Keratinocyte (primary cell): ENCODE results near the gene EYS. TPM values are rescaled to one million over a fixed set of nuclear protein-coding genes. Genes with fewer than 3 reads are reported as not detected.

ENCODE experiments used
- DNase-seq: peaks from one replicate; pipeline ENCODE4 v3.0.0-alpha.2; 2011; ENCODE audit warnings: low read depth, missing footprints, low spot score
- FAIRE-seq: peaks from 2 replicates; lab custom pipeline; 2011; peaks lifted over from hg19 to GRCh38; lab: Jason Lieb, UNC
- H2AFZ ChIP-seq: 2 replicates; pipeline ENCODE4 v1.6.0; 2012; ENCODE audit warnings: low read length, control low read depth, inconsistent platforms; ENCODE audit not compliant: control insufficient read depth
- H3K27ac ChIP-seq: 2 replicates; pipeline ENCODE4 v1.5.1; 2011; ENCODE audit warnings: low read length; ENCODE audit not compliant: control insufficient read depth, insufficient read depth
- H3K27me3 ChIP-seq: 3 replicates; pipeline ENCODE4 v1.6.0; 2011; ENCODE audit warnings: low read length; ENCODE audit not compliant: control insufficient read depth, insufficient read depth; ENCODE audit errors: extremely low read depth
- H3K36me3 ChIP-seq, 2 experiments: 2 replicates in 1 of 2; 3 replicates in 1 of 2; pipeline ENCODE4 v1.5.1; 2011; ENCODE audit warnings: low read length in 2 of 2, mild to moderate bottlenecking in 1 of 2; ENCODE audit not compliant: control insufficient read depth in 2 of 2, insufficient read depth in 2 of 2; ENCODE audit errors: extremely low read depth in 1 of 2
- H3K4me1 ChIP-seq: 3 replicates; pipeline ENCODE4 v1.5.1; 2011; ENCODE audit warnings: low read length; ENCODE audit not compliant: control insufficient read depth, insufficient read depth; ENCODE audit errors: extremely low read depth
- H3K4me2 ChIP-seq: 3 replicates; pipeline ENCODE4 v1.6.0; 2011; ENCODE audit warnings: low read depth, low read length; ENCODE audit not compliant: control insufficient read depth, insufficient read depth; ENCODE audit errors: extremely low read depth
- H3K4me3 ChIP-seq, 3 experiments: fragments of 200-600 bp in 1 of 3; sonication (generic) in 1 of 3; 2 replicates in 2 of 3; 3 replicates in 1 of 3; pipeline ENCODE4 v1.5.1; 2011 to 2016; ENCODE audit warnings: low read length in 3 of 3, mild to moderate bottlenecking in 3 of 3, control low read depth in 2 of 3, inconsistent platforms in 1 of 3, low read depth in 1 of 3, mixed read lengths in 1 of 3, mixed run types in 1 of 3, moderate library complexity in 1 of 3; ENCODE audit not compliant: control insufficient read depth in 2 of 3, insufficient read depth in 2 of 3; ENCODE audit errors: extremely low read depth in 1 of 3
- H3K79me2 ChIP-seq: 2 replicates; pipeline ENCODE4 v1.6.0; 2012; ENCODE audit warnings: low read length; ENCODE audit not compliant: control insufficient read depth, insufficient read depth
- H3K9ac ChIP-seq: 3 replicates; pipeline ENCODE4 v1.6.0; 2011; ENCODE audit warnings: low read length; ENCODE audit not compliant: control insufficient read depth, insufficient read depth; ENCODE audit errors: extremely low read depth
- H3K9me1 ChIP-seq: 3 replicates; pipeline ENCODE4 v1.6.0; 2011; ENCODE audit warnings: low read length; ENCODE audit not compliant: control insufficient read depth, insufficient read depth; ENCODE audit errors: extremely low read depth
- H3K9me3 ChIP-seq: 2 replicates; pipeline ENCODE4 v1.5.1; 2012; ENCODE audit warnings: low read depth, low read length; ENCODE audit not compliant: control insufficient read depth
- H4K20me1 ChIP-seq: 3 replicates; pipeline ENCODE4 v1.6.0; 2011; ENCODE audit warnings: low read length; ENCODE audit not compliant: control insufficient read depth, insufficient read depth; ENCODE audit errors: extremely low read depth
- EZH2 ChIP-seq: IDR thresholded peaks from one replicate; pipeline ENCODE4 v1.6.1; 2012; ENCODE audit warnings: inconsistent platforms, mild to moderate bottlenecking, low read length, moderate library complexity
- dilution Hi-C: fragments of 300-500 bp; cut with MboI; formaldehyde crosslinking; loops from one replicate; pipeline ENCODE4 v1.7.0; 2020; ENCODE audit warnings: low sequenced_read_pairs; ENCODE audit not compliant: extremely low pct_ligation_motif_present
- polyA plus RNA-seq, 5 experiments: library from polyadenylated mRNA; depleted of rRNA in 3 of 5; stranded (reverse) in 3 of 5; stranded (forward) in 1 of 5; unstranded in 1 of 5; fragments of >200 nt; gene quantifications; 1 replicate in 1 of 5; 2 replicates in 3 of 5; 3 replicates in 1 of 5; pipeline versions ENCODE4 v1.2.1 to v1.2.3, GENCODE V29; 2011 to 2012; ENCODE audit warnings: missing spikeins in 2 of 5, low read depth in 1 of 5, low replicate concordance in 1 of 5
- TF ChIP-seq, protein P1 (sequence below), 3 experiments: IDR thresholded peaks in 1 of 3; conservative IDR thresholded peaks in 1 of 3; optimal IDR thresholded peaks in 1 of 3; 2 replicates in 2 of 3; 3 replicates in 1 of 3; pipeline versions ENCODE3 to v1.5.1; 2011; ENCODE audit warnings: low read length in 3 of 3, mild to moderate bottlenecking in 3 of 3, moderate library complexity in 2 of 3, control low read depth in 1 of 3, inconsistent platforms in 1 of 3; ENCODE audit not compliant: insufficient read depth in 2 of 3; ENCODE audit errors: extremely low read depth in 1 of 3

Gene EYS
- polyA plus RNA-seq, 1 donor (not counting 4 experiments of a cell fraction or from before 2014, with no cell fraction given) = 0.34 TPM

DNA sequence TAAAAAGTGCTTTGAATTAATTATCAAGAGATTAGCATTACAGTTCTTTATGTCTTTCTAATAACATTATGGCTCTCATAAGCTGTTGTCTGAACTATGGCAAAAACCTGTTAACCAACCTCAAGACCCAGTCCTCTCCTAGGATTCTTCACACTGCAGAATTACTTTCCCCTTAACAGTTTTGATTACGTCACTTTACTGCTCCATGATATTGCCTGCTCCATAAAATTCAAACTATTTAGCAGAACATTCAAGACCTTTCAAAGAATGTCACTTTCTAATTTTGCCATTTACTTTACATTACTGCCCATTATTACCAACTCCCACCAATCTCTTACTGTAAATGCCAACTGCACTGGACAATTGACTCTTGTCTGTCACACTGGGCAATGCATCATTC lies 1227.9 kb downstream of the EYS start:
- no peaks in the 10 kb centered on the region for H3K36me3 ChIP-seq
- no peaks in the 10 kb centered on the region for H4K20me1 ChIP-seq
- H3K79me2 ChIP-seq = no peaks in the 10 kb centered on the region
- no peak for DNase-seq
- no peak overlapping the region for H3K4me3 ChIP-seq
- no peak for TF ChIP-seq EZH2
- TF ChIP-seq, protein P1, sequence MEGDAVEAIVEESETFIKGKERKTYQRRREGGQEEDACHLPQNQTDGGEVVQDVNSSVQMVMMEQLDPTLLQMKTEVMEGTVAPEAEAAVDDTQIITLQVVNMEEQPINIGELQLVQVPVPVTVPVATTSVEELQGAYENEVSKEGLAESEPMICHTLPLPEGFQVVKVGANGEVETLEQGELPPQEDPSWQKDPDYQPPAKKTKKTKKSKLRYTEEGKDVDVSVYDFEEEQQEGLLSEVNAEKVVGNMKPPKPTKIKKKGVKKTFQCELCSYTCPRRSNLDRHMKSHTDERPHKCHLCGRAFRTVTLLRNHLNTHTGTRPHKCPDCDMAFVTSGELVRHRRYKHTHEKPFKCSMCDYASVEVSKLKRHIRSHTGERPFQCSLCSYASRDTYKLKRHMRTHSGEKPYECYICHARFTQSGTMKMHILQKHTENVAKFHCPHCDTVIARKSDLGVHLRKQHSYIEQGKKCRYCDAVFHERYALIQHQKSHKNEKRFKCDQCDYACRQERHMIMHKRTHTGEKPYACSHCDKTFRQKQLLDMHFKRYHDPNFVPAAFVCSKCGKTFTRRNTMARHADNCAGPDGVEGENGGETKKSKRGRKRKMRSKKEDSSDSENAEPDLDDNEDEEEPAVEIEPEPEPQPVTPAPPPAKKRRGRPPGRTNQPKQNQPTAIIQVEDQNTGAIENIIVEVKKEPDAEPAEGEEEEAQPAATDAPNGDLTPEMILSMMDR (optimal IDR thresholded peaks at IDR 0.05 in 1 of 3, IDR thresholded peaks at IDR 0.05 in 1 of 3, conservative IDR thresholded peaks at IDR 0.05 in 1 of 3; ENCODE audit: extremely low read depth in 1 of 3, insufficient read depth in 2 of 3, low read length in 3 of 3) = no peak
- H3K9me3 ChIP-seq = no peaks in the 10 kb centered on the region
- no peak overlapping the region for H3K9ac ChIP-seq
- H2AFZ ChIP-seq = no peak overlapping the region
- dilution Hi-C loops = no loop called here
- peaks cover 3% of the 10 kb centered on the region for H3K4me1 ChIP-seq
- H3K27ac ChIP-seq = no peak overlapping the region
- FAIRE-seq = no peak
- H3K4me2 ChIP-seq = no peak overlapping the region
- H3K27me3 ChIP-seq = no peaks in the 10 kb centered on the region
- no peaks in the 10 kb centered on the region for H3K9me1 ChIP-seq

DNA sequence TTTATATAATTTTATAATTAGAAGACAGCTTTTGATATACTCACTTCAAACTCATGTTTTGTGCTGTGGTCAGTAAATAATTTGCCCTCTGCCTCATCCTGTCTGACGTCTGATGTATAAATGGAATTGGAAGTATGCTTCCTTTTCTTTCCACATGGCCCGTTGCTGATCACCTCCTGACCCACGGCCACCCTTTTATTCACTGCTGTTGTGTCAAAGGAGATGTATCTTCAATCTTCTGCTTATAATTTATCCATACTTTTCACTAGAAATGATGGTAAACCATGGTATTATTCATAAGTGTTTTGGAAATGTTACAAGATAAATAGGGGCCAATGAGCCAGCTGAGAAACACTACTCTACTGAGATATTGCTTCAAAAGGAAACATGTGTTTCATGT lies 1229.6 kb downstream of the EYS start:
- H3K79me2 ChIP-seq = no peaks in the 10 kb centered on the region
- H3K36me3 ChIP-seq = no peaks in the 10 kb centered on the region
- no peaks in the 10 kb centered on the region for H3K9me3 ChIP-seq
- FAIRE-seq (no peak), DNase-seq (no peak)
- H3K27ac ChIP-seq = no peak overlapping the region
- H3K4me1 ChIP-seq = no peaks in the 10 kb centered on the region
- no peaks in the 10 kb centered on the region for H3K9me1 ChIP-seq
- dilution Hi-C loops = no loop called here
- H3K9ac ChIP-seq = no peak overlapping the region
- H4K20me1 ChIP-seq = no peaks in the 10 kb centered on the region
- no peaks in the 10 kb centered on the region for H3K27me3 ChIP-seq
- no peak overlapping the region for H3K4me2 ChIP-seq
- H2AFZ ChIP-seq = no peak overlapping the region
- TF ChIP-seq, protein P1 (optimal IDR thresholded peaks at IDR 0.05 in 1 of 3, IDR thresholded peaks at IDR 0.05 in 1 of 3, conservative IDR thresholded peaks at IDR 0.05 in 1 of 3; ENCODE audit: extremely low read depth in 1 of 3, insufficient read depth in 2 of 3, low read length in 3 of 3) = no peak
- no peak overlapping the region for H3K4me3 ChIP-seq
